ENCODE data around the gene ASPA. TPM values are rescaled to one million over a fixed set of nuclear protein-coding genes. Genes with fewer than 3 reads are reported as not detected.

Gene ASPA
- polyA plus RNA-seq, 1 of the 3 experiments (the other 2 are of a cell fraction), result not detected

GRCh38 chr17:3507071-3507470, 31.3 kb downstream of the ASPA start (continued):
- TF ChIP-seq MEF2A (IDR thresholded peaks at IDR 0.05; ENCODE audit: borderline replicate concordance, low read depth), result no peak

DNA sequence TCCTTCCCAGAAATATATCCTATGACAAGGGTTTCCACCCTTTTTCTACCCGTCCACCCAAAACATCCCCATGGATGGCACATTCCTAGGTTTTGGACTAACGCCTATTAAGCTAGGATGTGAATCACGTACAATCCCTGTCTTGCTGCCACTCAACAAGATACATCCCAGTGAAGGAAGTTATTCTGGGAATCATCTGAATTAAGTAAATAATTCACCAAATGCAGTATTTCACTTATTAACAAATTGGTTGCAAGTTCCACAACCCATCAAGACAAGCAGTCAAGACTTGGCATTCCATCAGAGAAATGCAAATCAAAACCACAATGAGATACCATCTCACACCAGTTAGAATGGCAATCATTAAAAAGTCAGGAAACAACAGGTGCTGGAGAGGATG, 32.1 kb downstream of the ASPA start:
- Histone ChIP-seq H3K27ac (ENCODE audit: low read depth in 2 of 2, low read length in 1 of 2) (no peak overlapping the region), H3F3A (replicated peaks; ENCODE audit: insufficient read depth) (no peaks in the 10 kb centered on the region), H4K20me1 (ENCODE audit: insufficient read depth) (no peaks in the 10 kb centered on the region), H3K4me3 (ENCODE audit: low read depth in 2 of 2, low read length in 1 of 2) (no peak overlapping the region), H3K4me1 (ENCODE audit: control insufficient read depth in 1 of 2, insufficient read depth in 2 of 2, low read depth in 1 of 2, low read length in 1 of 2) (no peaks in the 10 kb centered on the region), H3K36me3 (replicated peaks in 1 of 2; ENCODE audit: control insufficient read depth in 1 of 2, insufficient read depth in 2 of 2, low read length in 1 of 2) (no peaks in the 10 kb centered on the region), H3K9me2 (no peaks in the 10 kb centered on the region), H2AFZ (ENCODE audit: low read depth) (no peak overlapping the region), H3K79me2 (ENCODE audit: insufficient read depth) (no peaks in the 10 kb centered on the region), H3K27me3 (ENCODE audit: insufficient read depth) (peaks cover 17% of the 10 kb centered on the region), H3K9me3 (no peaks in the 10 kb centered on the region), H3K4me2 (no peak overlapping the region), H3K9ac (no peak overlapping the region)
- WGBS (ENCODE audit: low lambda C conversion rate), result 4% methylated on average over 3 of the region's 3 CpGs
- TF ChIP-seq YY1 (IDR thresholded peaks at IDR 0.05; ENCODE audit: low read depth) (no peak), NRF1 (IDR thresholded peaks at IDR 0.05; ENCODE audit: low read depth, low read length) (no peak), GABPA (IDR thresholded peaks at IDR 0.05; ENCODE audit: low read depth) (no peak), RFX5 (IDR thresholded peaks at IDR 0.05; ENCODE audit: low read length) (no peak), TEAD4 (IDR thresholded peaks at IDR 0.05; ENCODE audit: borderline replicate concordance, insufficient read depth) (no peak), USF2 (IDR thresholded peaks at IDR 0.05; ENCODE audit: borderline replicate concordance, low read depth, low read length) (no peak), CHD2 (IDR thresholded peaks at IDR 0.05; ENCODE audit: low read length, partially characterized antibody) (no peak), EP300 (IDR thresholded peaks at IDR 0.05; ENCODE audit: borderline replicate concordance in 1 of 2, low read depth in 1 of 2, low read length in 1 of 2) (no peak), NFIC (IDR thresholded peaks at IDR 0.05; ENCODE audit: borderline replicate concordance) (no peak), ELF1 (IDR thresholded peaks at IDR 0.05) (no peak)
- TF ChIP-seq, protein P1, sequence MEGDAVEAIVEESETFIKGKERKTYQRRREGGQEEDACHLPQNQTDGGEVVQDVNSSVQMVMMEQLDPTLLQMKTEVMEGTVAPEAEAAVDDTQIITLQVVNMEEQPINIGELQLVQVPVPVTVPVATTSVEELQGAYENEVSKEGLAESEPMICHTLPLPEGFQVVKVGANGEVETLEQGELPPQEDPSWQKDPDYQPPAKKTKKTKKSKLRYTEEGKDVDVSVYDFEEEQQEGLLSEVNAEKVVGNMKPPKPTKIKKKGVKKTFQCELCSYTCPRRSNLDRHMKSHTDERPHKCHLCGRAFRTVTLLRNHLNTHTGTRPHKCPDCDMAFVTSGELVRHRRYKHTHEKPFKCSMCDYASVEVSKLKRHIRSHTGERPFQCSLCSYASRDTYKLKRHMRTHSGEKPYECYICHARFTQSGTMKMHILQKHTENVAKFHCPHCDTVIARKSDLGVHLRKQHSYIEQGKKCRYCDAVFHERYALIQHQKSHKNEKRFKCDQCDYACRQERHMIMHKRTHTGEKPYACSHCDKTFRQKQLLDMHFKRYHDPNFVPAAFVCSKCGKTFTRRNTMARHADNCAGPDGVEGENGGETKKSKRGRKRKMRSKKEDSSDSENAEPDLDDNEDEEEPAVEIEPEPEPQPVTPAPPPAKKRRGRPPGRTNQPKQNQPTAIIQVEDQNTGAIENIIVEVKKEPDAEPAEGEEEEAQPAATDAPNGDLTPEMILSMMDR (IDR thresholded peaks at IDR 0.05), result no peak
- TF ChIP-seq, protein P2, sequence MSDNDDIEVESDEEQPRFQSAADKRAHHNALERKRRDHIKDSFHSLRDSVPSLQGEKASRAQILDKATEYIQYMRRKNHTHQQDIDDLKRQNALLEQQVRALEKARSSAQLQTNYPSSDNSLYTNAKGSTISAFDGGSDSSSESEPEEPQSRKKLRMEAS (IDR thresholded peaks at IDR 0.05; ENCODE audit: low read depth), result no peak
- CTCF ChIA-PET, result no interaction called here
- POLR2A ChIA-PET, result no interaction called here
- DNase-seq, result no peak

- Histone ChIP-seq H3K9ac (no peak overlapping the region), H3K27ac (ENCODE audit: low read depth in 2 of 2, low read length in 1 of 2) (no peak overlapping the region), H3K79me2 (ENCODE audit: insufficient read depth) (no peaks in the 10 kb centered on the region), H3K9me2 (no peaks in the 10 kb centered on the region), H2AFZ (ENCODE audit: low read depth) (no peak overlapping the region), H3F3A (replicated peaks; ENCODE audit: insufficient read depth) (no peaks in the 10 kb centered on the region), H3K4me1 (ENCODE audit: control insufficient read depth in 1 of 2, insufficient read depth in 2 of 2, low read depth in 1 of 2, low read length in 1 of 2) (no peaks in the 10 kb centered on the region), H3K9me3 (no peaks in the 10 kb centered on the region), H3K27me3 (ENCODE audit: insufficient read depth) (peaks cover 15% of the 10 kb centered on the region), H3K4me2 (no peak overlapping the region), H3K4me3 (ENCODE audit: low read depth in 2 of 2, low read length in 1 of 2) (no peak overlapping the region), H4K20me1 (ENCODE audit: insufficient read depth) (no peaks in the 10 kb centered on the region), H3K36me3 (replicated peaks in 1 of 2; ENCODE audit: control insufficient read depth in 1 of 2, insufficient read depth in 2 of 2, low read length in 1 of 2) (no peaks in the 10 kb centered on the region)
- WGBS (ENCODE audit: low lambda C conversion rate), result 44% methylated on average over 7 of the region's 7 CpGs
- DNase-seq, result no peak
- TF ChIP-seq USF1 (IDR thresholded peaks at IDR 0.05; ENCODE audit: borderline replicate concordance, low read depth), result no peak
- TF ChIP-seq SMC3 (IDR thresholded peaks at IDR 0.05; ENCODE audit: low read depth, low read length), result no peak
- no peak for TF ChIP-seq RCOR1 (IDR thresholded peaks at IDR 0.05; ENCODE audit: low read length)
- no peak for TF ChIP-seq EP300 (IDR thresholded peaks at IDR 0.05; ENCODE audit: borderline replicate concordance in 1 of 2, low read depth in 1 of 2, low read length in 1 of 2)
- no peak for TF ChIP-seq RXRA (IDR thresholded peaks at IDR 0.05; ENCODE audit: borderline replicate concordance, low read depth)
- TF ChIP-seq ELF1 (IDR thresholded peaks at IDR 0.05), result no peak
- TF ChIP-seq JUND (IDR thresholded peaks at IDR 0.05), result no peak
- no peak for TF ChIP-seq NRF1 (IDR thresholded peaks at IDR 0.05; ENCODE audit: low read depth, low read length)
- POLR2A ChIA-PET, result no interaction called here
- CTCF ChIA-PET, result no interaction called here
Observed at GRCh38 chr17:3510090-3510489, 34.3 kb downstream of the ASPA start.

All from SK-N-SH (cell line).